H9 (cell line): ENCODE results near the gene FGF10. TPM values are rescaled to one million over a fixed set of nuclear protein-coding genes. Genes with fewer than 3 reads are reported as not detected.

ENCODE experiments used
- DNase-seq: peaks from one replicate; pipeline ENCODE4 v3.0.0-alpha.2; 2017
- H2AFZ ChIP-seq: one replicate; pipeline ENCODE4 v1.6.1; 2013; ENCODE audit warnings: mild to moderate bottlenecking, low read length, control low read depth, moderate library complexity
- H2AK5ac ChIP-seq: 2 replicates; pipeline ENCODE4 v1.6.1; 2013; ENCODE audit warnings: low read length, control low read depth, mixed read lengths; ENCODE audit not compliant: insufficient read length
- H2BK120ac ChIP-seq: one replicate; pipeline ENCODE4 v1.6.1; 2013; ENCODE audit warnings: low read depth, mild to moderate bottlenecking, low read length, control low read depth, inconsistent platforms; ENCODE audit not compliant: poor library complexity, severe bottlenecking
- H2BK12ac ChIP-seq: 2 replicates; pipeline ENCODE4 v1.6.1; 2013; ENCODE audit warnings: low read length, control low read depth, mixed read lengths, low read depth; ENCODE audit not compliant: insufficient read length
- H2BK15ac ChIP-seq: 2 replicates; pipeline ENCODE4 v1.6.1; 2013; ENCODE audit warnings: low read depth, low read length, control low read depth
- H2BK20ac ChIP-seq: one replicate; pipeline ENCODE4 v1.6.1; 2013; ENCODE audit warnings: low read depth, mild to moderate bottlenecking, low read length, control low read depth, inconsistent platforms; ENCODE audit not compliant: poor library complexity, severe bottlenecking
- H2BK5ac ChIP-seq: 2 replicates; pipeline ENCODE4 v1.6.1; 2013; ENCODE audit warnings: low read length, control low read depth, mixed read lengths; ENCODE audit not compliant: insufficient read length
- H3K14ac ChIP-seq: 2 replicates; pipeline ENCODE4 v1.6.1; 2013; ENCODE audit warnings: low read length, control low read depth; ENCODE audit not compliant: insufficient read depth
- H3K18ac ChIP-seq: 2 replicates; pipeline ENCODE4 v1.6.1; 2013; ENCODE audit warnings: low read depth, mild to moderate bottlenecking, mixed read lengths, low read length, control low read depth; ENCODE audit not compliant: insufficient read length
- H3K23ac ChIP-seq: 2 replicates; pipeline ENCODE4 v1.6.1; 2013; ENCODE audit warnings: low read length, control low read depth, mixed read lengths, low read depth; ENCODE audit not compliant: insufficient read length
- H3K23me2 ChIP-seq: 2 replicates; pipeline ENCODE4 v1.6.1; 2013; ENCODE audit warnings: low read depth, mild to moderate bottlenecking, mixed read lengths, low read length, control low read depth; ENCODE audit not compliant: insufficient read length, poor library complexity, severe bottlenecking
- H3K27ac ChIP-seq: 2 replicates; pipeline ENCODE4 v1.5.1; 2013; ENCODE audit warnings: low read length, control low read depth, mixed read lengths, low read depth; ENCODE audit not compliant: insufficient read length
- H3K27me3 ChIP-seq: 2 replicates; pipeline ENCODE4 v1.6.1; 2013; ENCODE audit warnings: low read length, control low read depth, inconsistent platforms; ENCODE audit not compliant: insufficient read depth
- H3K4ac ChIP-seq: 2 replicates; pipeline ENCODE4 v1.6.1; 2013; ENCODE audit warnings: low read depth, mild to moderate bottlenecking, control low read depth, inconsistent platforms, low read length, moderate library complexity
- H3K4me1 ChIP-seq: 2 replicates; pipeline ENCODE4 v1.6.1; 2013; ENCODE audit warnings: low read length, control low read depth, inconsistent platforms; ENCODE audit not compliant: insufficient read depth
- H3K4me2 ChIP-seq: 2 replicates; pipeline ENCODE4 v1.6.1; 2013; ENCODE audit warnings: low read length, control low read depth, mixed read lengths; ENCODE audit not compliant: insufficient read length, insufficient read depth
- H3K56ac ChIP-seq: 2 replicates; pipeline ENCODE4 v1.6.1; 2013; ENCODE audit warnings: low read depth, mild to moderate bottlenecking, mixed read lengths, low read length, control low read depth; ENCODE audit not compliant: insufficient read length
- H3K79me1 ChIP-seq: 2 replicates; pipeline ENCODE4 v1.6.1; 2013; ENCODE audit warnings: low read depth, mild to moderate bottlenecking, moderate library complexity, low read length, control low read depth, inconsistent platforms; ENCODE audit not compliant: insufficient read depth, poor library complexity, severe bottlenecking
- H3K79me2 ChIP-seq: 2 replicates; pipeline ENCODE4 v1.6.1; 2013; ENCODE audit warnings: low read length, control low read depth, inconsistent platforms; ENCODE audit not compliant: insufficient read depth
- H3K9ac ChIP-seq: 2 replicates; pipeline ENCODE4 v1.6.1; 2013; ENCODE audit warnings: low read length, control low read depth, mixed read lengths; ENCODE audit not compliant: insufficient read length; ENCODE audit errors: extremely low read depth
- H3K9me3 ChIP-seq: one replicate; pipeline ENCODE4 v1.6.1; 2013; ENCODE audit warnings: low read depth, low read length, inconsistent platforms; ENCODE audit not compliant: control insufficient read depth
- H3T11ph ChIP-seq: one replicate; pipeline ENCODE4 v1.6.1; 2013; ENCODE audit warnings: mild to moderate bottlenecking, low read length, control low read depth, inconsistent platforms
- H4K20me1 ChIP-seq: one replicate; pipeline ENCODE4 v1.6.1; 2013; ENCODE audit not compliant: control insufficient read depth, insufficient read length, insufficient read depth
- H4K5ac ChIP-seq: 2 replicates; pipeline ENCODE4 v1.6.1; 2013; ENCODE audit warnings: low read depth, mild to moderate bottlenecking, mixed read lengths, low read length, control low read depth; ENCODE audit not compliant: insufficient read length
- H4K8ac ChIP-seq: replicated peaks from 2 replicates; pipeline ENCODE4 v1.6.1; 2013; ENCODE audit warnings: low read length, control low read depth, mixed read lengths, low read depth; ENCODE audit not compliant: insufficient read length
- H4K91ac ChIP-seq: 2 replicates; pipeline ENCODE4 v1.6.1; 2013; ENCODE audit warnings: low read depth, mild to moderate bottlenecking, moderate library complexity, mixed read lengths, low read length, control low read depth; ENCODE audit not compliant: insufficient read length
- H3K27ac Mint-ChIP-seq, 3 experiments: 2 replicates in 2 of 3; 3 replicates in 1 of 3; pipeline ENCODE4 v1.8.0; 2020 to 2021; ENCODE audit warnings: mixed read lengths in 3 of 3, mild to moderate bottlenecking in 1 of 3, moderate library complexity in 1 of 3
- H3K27me3 Mint-ChIP-seq: 2 replicates; pipeline ENCODE4 v1.8.0; 2021; ENCODE audit warnings: low read depth, mild to moderate bottlenecking, moderate library complexity, mixed read lengths
- H3K36me3 Mint-ChIP-seq, 3 experiments: 2 replicates in 2 of 3; 3 replicates in 1 of 3; pipeline ENCODE4 v1.8.0; 2020 to 2021; ENCODE audit warnings: low read depth in 3 of 3, mixed read lengths in 3 of 3; ENCODE audit not compliant: insufficient read depth in 1 of 3
- H3K4me1 Mint-ChIP-seq, 2 experiments: 2 replicates each; pipeline ENCODE4 v1.8.0; 2020; ENCODE audit warnings: mixed read lengths in 2 of 2
- H3K4me3 Mint-ChIP-seq, 2 experiments: 2 replicates in 1 of 2; 3 replicates in 1 of 2; pipeline ENCODE4 v1.8.0; 2020 to 2021; ENCODE audit warnings: mild to moderate bottlenecking in 2 of 2, mixed read lengths in 2 of 2, moderate library complexity in 1 of 2
- H3K9me3 Mint-ChIP-seq, 2 experiments: 2 replicates in 1 of 2; 3 replicates in 1 of 2; pipeline ENCODE4 v1.8.0; 2020; ENCODE audit warnings: mild to moderate bottlenecking in 2 of 2, mixed read lengths in 2 of 2, moderate library complexity in 1 of 2
- WGBS: extraction: QIAGEN DNeasy Blood & Tissue Kit; methylation state at CpG from one replicate; pipeline ENCODE4 v1.1.7; 2013; ENCODE audit warnings: missing lambda C conversion rate, low lambda C conversion rate, mixed read lengths; ENCODE audit not compliant: insufficient read length; ENCODE audit errors: extremely low coverage; 5-methylcytosine and 5-hydroxymethylcytosine counted together
- total RNA-seq: library from RNA; stranded (reverse); gene quantifications from 2 replicates; pipeline ENCODE4 v1.2.1, GENCODE V29; 2021
- TF ChIP-seq, protein P1 (sequence below): fragments of 200-600 bp; sonication (generic); conservative IDR thresholded peaks from 3 replicates; pipeline ENCODE4 v1.8.0; 2021; ENCODE audit warnings: antibody characterized with exemption, mild to moderate bottlenecking

FGF10 gene
- total RNA-seq, 1 experiment from 2014 or later = not detected

DNA sequence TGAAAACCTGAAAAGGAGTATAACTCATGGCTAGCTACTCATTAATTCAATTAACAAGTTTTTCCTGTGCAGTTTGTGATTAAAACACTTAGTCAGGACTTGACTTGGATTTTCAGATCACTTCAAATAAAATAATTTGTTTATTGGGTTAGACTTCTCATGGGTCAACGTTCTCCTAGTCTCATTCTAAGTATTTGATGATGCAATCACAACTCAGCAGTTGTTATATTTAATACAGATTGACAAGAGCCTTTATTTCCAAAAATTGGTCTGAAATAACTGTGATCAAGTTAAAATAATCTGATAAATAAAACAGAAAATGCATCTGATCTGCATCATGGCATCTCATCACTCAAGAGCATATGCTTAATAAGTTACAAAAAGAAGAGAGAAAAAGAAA is 113.9 kb downstream of the FGF10 start:
- Histone ChIP-seq H3K18ac (no peak overlapping the region), H2AFZ (no peak overlapping the region), H2BK20ac (no peak overlapping the region), H3K79me1 (no peaks in the 10 kb centered on the region), H3K23me2 (no peaks in the 10 kb centered on the region), H3T11ph (no peak overlapping the region), H3K14ac (no peak overlapping the region), H3K23ac (no peak overlapping the region), H4K20me1 (no peaks in the 10 kb centered on the region), H3K9ac (no peak overlapping the region), H3K4me1 (no peaks in the 10 kb centered on the region), H2AK5ac (no peak overlapping the region), H3K27ac (no peak overlapping the region), H4K8ac (no peak overlapping the region), H3K9me3 (no peaks in the 10 kb centered on the region), H2BK15ac (no peak overlapping the region), H2BK5ac (no peak overlapping the region), H2BK12ac (no peak overlapping the region), H3K56ac (no peak overlapping the region), H2BK120ac (no peak overlapping the region), H3K27me3 (no peaks in the 10 kb centered on the region), H3K4ac (no peak overlapping the region), H3K4me2 (no peak overlapping the region), H4K91ac (no peak overlapping the region), H3K79me2 (no peaks in the 10 kb centered on the region), H4K5ac (no peak overlapping the region)
- no peak overlapping the region for H3K4me3 Mint-ChIP-seq
- no peaks in the 10 kb centered on the region for H3K36me3 Mint-ChIP-seq
- no CpG with 5 or more reads among the region's 1 CpG for WGBS
- TF ChIP-seq, protein P1, sequence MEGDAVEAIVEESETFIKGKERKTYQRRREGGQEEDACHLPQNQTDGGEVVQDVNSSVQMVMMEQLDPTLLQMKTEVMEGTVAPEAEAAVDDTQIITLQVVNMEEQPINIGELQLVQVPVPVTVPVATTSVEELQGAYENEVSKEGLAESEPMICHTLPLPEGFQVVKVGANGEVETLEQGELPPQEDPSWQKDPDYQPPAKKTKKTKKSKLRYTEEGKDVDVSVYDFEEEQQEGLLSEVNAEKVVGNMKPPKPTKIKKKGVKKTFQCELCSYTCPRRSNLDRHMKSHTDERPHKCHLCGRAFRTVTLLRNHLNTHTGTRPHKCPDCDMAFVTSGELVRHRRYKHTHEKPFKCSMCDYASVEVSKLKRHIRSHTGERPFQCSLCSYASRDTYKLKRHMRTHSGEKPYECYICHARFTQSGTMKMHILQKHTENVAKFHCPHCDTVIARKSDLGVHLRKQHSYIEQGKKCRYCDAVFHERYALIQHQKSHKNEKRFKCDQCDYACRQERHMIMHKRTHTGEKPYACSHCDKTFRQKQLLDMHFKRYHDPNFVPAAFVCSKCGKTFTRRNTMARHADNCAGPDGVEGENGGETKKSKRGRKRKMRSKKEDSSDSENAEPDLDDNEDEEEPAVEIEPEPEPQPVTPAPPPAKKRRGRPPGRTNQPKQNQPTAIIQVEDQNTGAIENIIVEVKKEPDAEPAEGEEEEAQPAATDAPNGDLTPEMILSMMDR = no peak
- no peaks in the 10 kb centered on the region; a peak in 2 of 5 replicates for H3K9me3 Mint-ChIP-seq
- H3K27ac Mint-ChIP-seq = no peak overlapping the region
- no peak for DNase-seq
- H3K4me1 Mint-ChIP-seq = no peaks in the 10 kb centered on the region
- no peaks in the 10 kb centered on the region for H3K27me3 Mint-ChIP-seq
